Measurements from ENCODE around the gene TAF1B.

TAF1B gene

DNA sequence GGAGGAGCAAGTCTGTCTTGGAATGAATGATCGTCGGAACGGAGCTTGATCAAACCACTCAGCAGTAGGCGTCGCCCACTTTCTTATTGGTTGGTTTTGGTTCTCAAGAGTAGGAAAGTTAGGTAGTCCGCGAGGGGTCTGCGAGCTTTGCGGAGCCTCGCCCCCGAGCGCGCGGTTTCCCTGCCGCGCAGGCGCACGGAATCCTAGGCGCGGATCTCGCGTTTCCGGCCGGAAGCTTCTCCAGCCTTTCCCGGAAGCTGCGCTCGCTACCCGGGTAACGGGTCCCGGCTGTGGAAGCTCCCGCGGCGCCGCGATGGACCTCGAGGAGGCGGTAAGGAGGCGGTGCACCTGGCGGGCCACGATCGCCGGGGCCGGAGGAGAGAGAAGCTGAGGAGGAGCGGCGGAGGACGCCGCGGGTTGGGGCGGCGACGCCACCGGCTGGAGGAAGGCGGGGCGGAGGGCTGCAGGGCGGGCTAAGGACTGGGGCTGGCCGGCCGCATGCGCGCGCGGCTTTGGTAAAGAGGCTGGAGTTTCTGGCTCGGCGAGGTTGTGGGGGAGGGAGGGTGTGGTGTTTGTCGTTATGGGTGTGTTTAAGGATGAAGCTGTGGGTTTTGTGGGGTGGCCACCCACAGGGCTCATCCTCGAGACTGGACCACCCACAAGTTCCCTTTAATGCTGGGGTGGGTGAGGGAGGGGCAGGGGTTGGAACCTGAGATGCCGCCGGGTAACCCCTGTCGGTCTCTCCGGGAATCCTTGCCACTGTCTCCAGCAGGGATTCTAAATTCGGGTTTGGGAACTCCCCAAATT is at the start of gene TAF1B:
Gene TAF1B (plus strand): TSS at position 246 of the 807 bp plus-strand sequence. CDS start 68 bp downstream, at position 314.
- peak; percentile 95 for DNase-seq (ENCODE audit: low read depth)
- TF ChIP-seq, protein P1, sequence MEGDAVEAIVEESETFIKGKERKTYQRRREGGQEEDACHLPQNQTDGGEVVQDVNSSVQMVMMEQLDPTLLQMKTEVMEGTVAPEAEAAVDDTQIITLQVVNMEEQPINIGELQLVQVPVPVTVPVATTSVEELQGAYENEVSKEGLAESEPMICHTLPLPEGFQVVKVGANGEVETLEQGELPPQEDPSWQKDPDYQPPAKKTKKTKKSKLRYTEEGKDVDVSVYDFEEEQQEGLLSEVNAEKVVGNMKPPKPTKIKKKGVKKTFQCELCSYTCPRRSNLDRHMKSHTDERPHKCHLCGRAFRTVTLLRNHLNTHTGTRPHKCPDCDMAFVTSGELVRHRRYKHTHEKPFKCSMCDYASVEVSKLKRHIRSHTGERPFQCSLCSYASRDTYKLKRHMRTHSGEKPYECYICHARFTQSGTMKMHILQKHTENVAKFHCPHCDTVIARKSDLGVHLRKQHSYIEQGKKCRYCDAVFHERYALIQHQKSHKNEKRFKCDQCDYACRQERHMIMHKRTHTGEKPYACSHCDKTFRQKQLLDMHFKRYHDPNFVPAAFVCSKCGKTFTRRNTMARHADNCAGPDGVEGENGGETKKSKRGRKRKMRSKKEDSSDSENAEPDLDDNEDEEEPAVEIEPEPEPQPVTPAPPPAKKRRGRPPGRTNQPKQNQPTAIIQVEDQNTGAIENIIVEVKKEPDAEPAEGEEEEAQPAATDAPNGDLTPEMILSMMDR (IDR thresholded peaks at IDR 0.05; ENCODE audit: insufficient read depth, low read depth, low read length, missing control alignments), result no peak
- H3K4me3 ChIP-seq (ENCODE audit: low read depth, low read length), result peak within 1 kb of the TSS; percentile 91

DNA sequence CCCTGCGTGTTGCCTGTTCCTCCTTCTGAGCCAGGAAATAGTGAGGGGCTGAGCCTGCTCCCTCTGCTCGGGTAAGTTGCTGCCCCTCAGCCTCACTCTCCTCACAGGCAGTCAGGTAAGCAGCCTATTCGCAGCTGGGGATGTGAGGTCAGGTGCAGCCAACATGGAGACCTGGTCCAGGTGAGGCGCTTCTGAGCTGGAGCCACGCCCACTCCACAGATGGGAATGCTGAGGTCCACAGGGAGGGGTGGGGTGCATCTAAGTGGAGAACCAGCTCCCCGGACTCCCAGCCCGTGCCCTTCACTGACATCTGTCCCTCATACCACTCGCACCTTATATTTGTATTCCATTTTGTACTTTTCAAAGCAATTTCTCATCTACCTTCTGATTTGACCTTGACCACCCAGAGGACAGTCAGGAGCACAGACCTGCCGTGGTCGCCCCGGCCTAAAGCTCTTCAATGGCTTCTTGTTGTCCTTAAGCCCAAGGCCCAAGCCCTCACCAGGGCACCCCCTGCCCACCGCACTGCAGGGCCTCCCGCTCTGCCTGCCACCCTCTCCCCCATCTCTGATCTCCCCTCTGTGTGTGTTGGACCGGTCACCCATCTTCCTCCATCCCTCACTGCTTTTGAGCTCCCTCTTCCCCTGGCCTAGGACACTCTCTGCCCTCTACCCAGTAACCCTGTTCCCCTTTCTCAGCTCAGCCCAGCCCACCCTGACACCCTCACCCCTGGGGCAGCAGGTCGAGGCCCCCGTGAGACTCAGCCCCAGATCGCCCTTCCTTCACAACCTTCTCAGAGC is 49.2 kb upstream of the TAF1B start:
- DNase-seq (ENCODE audit: low read depth), result no peak
- no peak overlapping the region for H3K4me3 ChIP-seq (ENCODE audit: low read depth, low read length)
- TF ChIP-seq, protein P1 (IDR thresholded peaks at IDR 0.05; ENCODE audit: insufficient read depth, low read depth, low read length, missing control alignments), result no peak

DNA sequence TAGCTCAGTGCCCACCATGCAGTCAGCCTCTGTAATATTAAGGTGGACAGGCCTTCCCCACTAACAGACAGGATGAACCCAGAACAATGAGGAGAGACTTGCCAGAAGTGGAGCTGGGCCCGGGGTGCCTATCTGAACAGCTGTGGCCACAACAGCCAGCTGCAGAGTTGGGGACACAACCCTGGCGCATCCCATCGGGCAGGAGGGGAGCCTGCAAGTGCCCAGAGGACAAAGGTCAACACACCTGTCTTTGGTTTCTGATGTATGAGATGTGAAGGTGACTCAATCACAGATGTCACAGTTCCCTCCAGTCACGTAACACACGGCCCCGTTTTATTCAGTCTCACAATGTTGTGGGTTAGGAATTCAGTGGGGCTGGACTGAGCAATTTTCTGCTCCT is 48.2 kb upstream of the TAF1B start:
- DNase-seq (ENCODE audit: low read depth), result no peak
- TF ChIP-seq, protein P1 (IDR thresholded peaks at IDR 0.05; ENCODE audit: insufficient read depth, low read depth, low read length, missing control alignments), result no peak
- H3K4me3 ChIP-seq (ENCODE audit: low read depth, low read length), result no peak overlapping the region

DNA sequence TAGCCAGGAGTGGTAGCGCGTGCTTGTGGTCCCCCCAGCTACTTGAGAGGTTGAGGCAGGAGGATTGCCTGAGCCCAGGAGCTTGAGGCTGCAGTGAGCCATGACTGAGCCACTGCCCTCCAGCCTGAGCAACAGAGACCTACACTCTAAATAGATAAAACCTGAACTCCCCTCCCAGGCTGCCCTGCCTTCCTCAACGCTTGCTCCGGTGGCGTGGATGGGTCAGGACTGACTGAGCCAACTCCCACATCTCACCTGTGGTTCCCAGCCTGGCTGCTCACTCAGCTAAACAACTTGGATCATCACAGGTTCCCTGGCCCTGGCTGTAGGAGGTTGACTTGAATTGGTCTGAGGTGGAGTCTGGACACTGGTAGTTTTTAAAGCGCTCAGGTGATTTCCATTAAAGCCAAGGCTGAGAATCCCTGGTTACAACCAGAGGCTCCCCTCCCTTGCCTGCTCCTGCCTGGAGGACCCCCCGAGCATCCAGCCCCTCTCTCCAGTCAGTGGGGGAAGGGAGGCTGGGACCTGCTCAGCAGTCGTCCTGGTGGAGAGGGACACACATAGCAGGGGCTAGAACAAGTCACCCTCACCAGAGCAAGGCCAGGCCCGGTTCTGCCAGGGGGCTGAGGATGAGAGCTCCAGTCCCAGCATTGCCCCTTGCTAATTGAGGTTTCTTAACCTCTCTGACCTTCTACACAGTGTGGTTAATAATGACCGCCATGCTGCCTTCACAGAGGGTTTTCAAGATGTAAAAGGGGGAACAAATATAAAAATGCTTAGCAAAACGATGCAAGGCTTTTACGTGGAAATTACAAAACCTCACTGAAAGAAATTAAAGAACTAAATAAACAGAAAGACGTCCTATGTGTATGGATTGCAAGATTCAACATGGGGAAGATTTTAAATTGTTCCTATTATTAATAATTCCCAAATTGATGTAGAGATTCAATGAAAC is 46.9 kb upstream of the TAF1B start:
- no peak overlapping the region for H3K4me3 ChIP-seq (ENCODE audit: low read depth, low read length)
- no peak for DNase-seq (ENCODE audit: low read depth)
- TF ChIP-seq, protein P1 (IDR thresholded peaks at IDR 0.05; ENCODE audit: insufficient read depth, low read depth, low read length, missing control alignments), result no peak

DNA sequence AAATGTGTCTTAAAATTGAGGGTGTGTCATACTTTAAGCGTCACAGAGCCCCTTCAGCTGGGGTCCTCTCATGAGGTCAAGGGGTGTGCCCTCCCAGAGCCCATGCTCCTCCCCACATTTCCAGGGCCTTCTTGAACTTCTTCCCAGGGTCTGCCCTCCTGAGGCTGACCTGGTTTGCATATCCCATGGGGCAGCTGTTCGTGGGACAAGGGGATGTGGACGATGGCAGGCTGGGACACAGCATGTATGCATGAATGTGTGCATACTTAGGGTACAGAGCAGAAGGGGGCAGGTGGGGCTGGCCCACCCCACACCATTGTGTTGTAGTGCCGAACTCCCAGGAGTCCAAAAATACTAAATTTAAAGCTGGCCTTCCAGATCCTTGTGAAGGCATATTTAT is 46.2 kb upstream of the TAF1B start:
- DNase-seq (ENCODE audit: low read depth), result no peak
- no peak overlapping the region for H3K4me3 ChIP-seq (ENCODE audit: low read depth, low read length)
- TF ChIP-seq, protein P1 (IDR thresholded peaks at IDR 0.05; ENCODE audit: insufficient read depth, low read depth, low read length, missing control alignments), result no peak

Data from GM12865 (cell line).